Psoas muscle (tissue), 8 donors: ENCODE measurements around the gene TMEM174. TPM values are rescaled to one million over a fixed set of nuclear protein-coding genes. Genes with fewer than 3 reads are reported as not detected.

Experiments used
- ATAC-seq, 4 donors: fragments of 200-7000 bp; cut with Tn5 transposase; one replicate each; pipeline ENCODE4 v1.9.1; 2020; ENCODE audit warnings: moderate library complexity in 3 of 4, mild to moderate bottlenecking in 2 of 4
- DNase-seq, 2 donors: peaks; one replicate each; pipeline ENCODE4 v3.0.0-alpha.2; 2020
- H3K27ac ChIP-seq: fragments of 200-600 bp; one replicate; pipeline ENCODE4 v1.8.0; 2022
- H3K27me3 ChIP-seq, 3 donors: fragments of 200-600 bp in 1 of 3; one replicate each; pipeline versions ENCODE4 v1.6.1 to v1.8.0; 2013 to 2022; ENCODE audit warnings: low read length in 2 of 3, mild to moderate bottlenecking in 2 of 3, moderate library complexity in 1 of 3; ENCODE audit not compliant: insufficient read depth in 3 of 3
- H3K36me3 ChIP-seq, 2 donors: fragments of 200-600 bp in 1 of 2; one replicate each; pipeline versions ENCODE4 v1.6.1 to v1.8.0; 2013 to 2022; ENCODE audit warnings: low read depth in 1 of 2, mild to moderate bottlenecking in 1 of 2, moderate library complexity in 1 of 2; ENCODE audit not compliant: insufficient read depth in 1 of 2
- H3K4me1 ChIP-seq: fragments of 200-600 bp; one replicate; pipeline ENCODE4 v1.8.0; 2022
- H3K4me3 ChIP-seq: fragments of 200-600 bp; one replicate; pipeline ENCODE4 v1.8.0; 2022; ENCODE audit warnings: mild to moderate bottlenecking
- H3K9me3 ChIP-seq: fragments of 200-600 bp; one replicate; pipeline ENCODE4 v1.8.0; 2022
- CTCF ChIP-seq: fragments of 200-600 bp; IDR thresholded peaks from one replicate; pipeline ENCODE4 v1.8.0; 2022; ENCODE audit warnings: antibody characterized with exemption
- WGBS, 3 donors: extraction: QIAGEN DNeasy Blood & Tissue Kit; methylation state at CpG; one replicate each; pipeline versions ENCODE4 v1.1.6 to v1.1.7; 2013; 5-methylcytosine and 5-hydroxymethylcytosine counted together
- intact Hi-C, 2 donors: fragments of 100-400 bp; cut with DNase I; formaldehyde crosslinking; loops; one replicate each; pipeline versions ENCODE4 v1.11.0 to v1.14.2; 2022
- polyA plus RNA-seq, 3 donors: library from polyadenylated mRNA; stranded (reverse); fragments of 200-250 nt; gene quantifications; one replicate each; pipeline ENCODE4 v1.2.3, GENCODE V29; 2013
- total RNA-seq, 4 donors: library from RNA; stranded (reverse); fragmentation: NEBNext Ultra II Directional in 2 of 4; extraction: Animal tissue kit (Norgen Biotek cat#: 25700) in 2 of 4; gene quantifications; one replicate each; pipeline versions ENCODE4 v1.2.1 to v1.2.4, GENCODE V29; 2021 to 2023
- donor health status: healthy with polysubstance abuse.
- donor health status: DM: no; HTN: no; CAD: no; lungs with moderate emphysema.
- donor health status: Bipolar disorder and iron deficiency.
- donor health status: healthy.
- donor health status: DM: yes; HTN: yes; CAD: no.
- donor health status: DM: no; HTN: no; CAD: no.
- donor health status: DM: no; HTN: no; CAD: no.
- donor health status: DM: yes; HTN: yes; CAD: no.

The TMEM174 gene
- total and polyA plus RNA-seq, 7 donors = not detected

GRCh38 chr5:73151766-73152410 lies 21.1 kb upstream of the TMEM174 start:
- no peak overlapping the region for H3K27ac ChIP-seq
- intact Hi-C loops = no loop called here
- no peaks in the 10 kb centered on the region for H3K4me1 ChIP-seq

GRCh38 chr5:73152411-73153388 lies 20.3 kb upstream of the TMEM174 start:
- WGBS, 3 donors = 74 to 91% (median 80%) methylated on average over 14 of the region's 14 CpGs

More at GRCh38 chr5:73151766-73152410, 21.1 kb upstream of the TMEM174 start:
- no peak for DNase-seq
- Histone ChIP-seq H3K9me3 (no peaks in the 10 kb centered on the region), H3K36me3 (no peaks in the 10 kb centered on the region), H3K27me3 (no peaks in the 10 kb centered on the region), H3K4me3 (no peak overlapping the region)
- WGBS, 3 donors = 63 to 72% (median 67%) methylated on average over 5 of the region's 5 CpGs
- no peak for TF ChIP-seq CTCF
- no peak for ATAC-seq

GRCh38 chr5:73153513-73153912 lies 19.5 kb upstream of the TMEM174 start:
- Histone ChIP-seq H3K4me3 (no peak overlapping the region), H3K9me3 (no peaks in the 10 kb centered on the region), H3K36me3 (no peaks in the 10 kb centered on the region), H3K4me1 (no peaks in the 10 kb centered on the region), H3K27ac (no peak overlapping the region), H3K27me3 (no peaks in the 10 kb centered on the region)
- 66 to 78% (median 72%) methylated on average over 7 of the region's 7 CpGs for WGBS, 3 donors
- DNase-seq (no peak), ATAC-seq (no peak)
- intact Hi-C loops = no loop called here
- no peak for TF ChIP-seq CTCF

More at GRCh38 chr5:73152411-73153388, 20.3 kb upstream of the TMEM174 start:
- ATAC-seq (no peak), DNase-seq (no peak)
- Histone ChIP-seq H3K27me3 (no peaks in the 10 kb centered on the region), H3K9me3 (no peaks in the 10 kb centered on the region), H3K27ac (no peak overlapping the region), H3K36me3 (no peaks in the 10 kb centered on the region), H3K4me1 (no peaks in the 10 kb centered on the region), H3K4me3 (no peak overlapping the region)
- TF ChIP-seq CTCF = no peak
- intact Hi-C loops = no loop called here

- no peak for DNase-seq
- H3K27ac ChIP-seq = no peak overlapping the region
- intact Hi-C loops = no loop called here
Measured at GRCh38 chr5:73154208-73155006, 18.6 kb upstream of the TMEM174 start.

More at GRCh38 chr5:73154208-73155006, 18.6 kb upstream of the TMEM174 start:
- no peaks in the 10 kb centered on the region for H3K9me3 ChIP-seq
- WGBS, 3 donors = 78 to 92% (median 79%) methylated on average over 5 of the region's 5 CpGs
- no peaks in the 10 kb centered on the region for H3K36me3 ChIP-seq
- no peak overlapping the region for H3K4me3 ChIP-seq
- ATAC-seq = no peak
- TF ChIP-seq CTCF = no peak
- H3K4me1 ChIP-seq = no peaks in the 10 kb centered on the region
- no peaks in the 10 kb centered on the region for H3K27me3 ChIP-seq
